Muscle of leg (tissue), 11 donors: ENCODE measurements around the gene CYP2W1. TPM values are rescaled to one million over a fixed set of nuclear protein-coding genes. Genes with fewer than 3 reads are reported as not detected.
"Not testable (repeated sequence)": the region's sequence is repeated elsewhere in the genome, so short reads cannot be mapped to it uniquely, and the experiment has no call there.

Experiments
- DNase-seq: peaks from one replicate; pipeline ENCODE4 v3.0.0; 2013
- H3K27ac ChIP-seq: one replicate; pipeline ENCODE4 v1.5.1; 2013; ENCODE audit warnings: mild to moderate bottlenecking, low read length, control low read depth
- H3K27me3 ChIP-seq: one replicate; pipeline ENCODE4 v1.6.1; 2013; ENCODE audit warnings: low read length; ENCODE audit not compliant: control insufficient read depth, insufficient read depth
- H3K36me3 ChIP-seq: one replicate; pipeline ENCODE4 v1.6.1; 2013; ENCODE audit warnings: low read length; ENCODE audit not compliant: control insufficient read depth, insufficient read depth
- H3K4me1 ChIP-seq: one replicate; pipeline ENCODE4 v1.6.1; 2013; ENCODE audit warnings: low read length; ENCODE audit not compliant: control insufficient read depth, insufficient read depth
- H3K4me3 ChIP-seq: one replicate; pipeline ENCODE4 v1.5.1; 2013; ENCODE audit warnings: low read length, control low read depth
- H3K9me3 ChIP-seq: replicated peaks from 2 replicates; pipeline ENCODE4 v1.6.1; 2013; ENCODE audit warnings: low read depth, low read length; ENCODE audit not compliant: control insufficient read depth
- WGBS: methylation state at CpG from one replicate; pipeline ENCODE4 v1.1.5; 2013; ENCODE audit warnings: missing lambda C conversion rate; ENCODE audit not compliant: insufficient coverage; 5-methylcytosine and 5-hydroxymethylcytosine counted together
- polyA plus RNA-seq, 8 donors: library from polyadenylated mRNA; unstranded; fragments of 120-200 nt; gene quantifications; one replicate each; pipeline versions ENCODE4 v1.2.1 to v1.2.3, GENCODE V29; 2013; ENCODE audit warnings: inconsistent platforms in 1 of 8, low replicate concordance in 1 of 8; ENCODE audit not compliant: insufficient read length in 8 of 8, insufficient read depth in 1 of 8
- total RNA-seq: library from RNA; stranded (reverse); fragments of 120-200 nt; gene quantifications from one replicate; pipeline ENCODE4 v1.2.4, GENCODE V29; 2013

CYP2W1 gene
- total and polyA plus RNA-seq, 9 donors, result 0.62 to 26.3 (median 0.84) TPM

DNA sequence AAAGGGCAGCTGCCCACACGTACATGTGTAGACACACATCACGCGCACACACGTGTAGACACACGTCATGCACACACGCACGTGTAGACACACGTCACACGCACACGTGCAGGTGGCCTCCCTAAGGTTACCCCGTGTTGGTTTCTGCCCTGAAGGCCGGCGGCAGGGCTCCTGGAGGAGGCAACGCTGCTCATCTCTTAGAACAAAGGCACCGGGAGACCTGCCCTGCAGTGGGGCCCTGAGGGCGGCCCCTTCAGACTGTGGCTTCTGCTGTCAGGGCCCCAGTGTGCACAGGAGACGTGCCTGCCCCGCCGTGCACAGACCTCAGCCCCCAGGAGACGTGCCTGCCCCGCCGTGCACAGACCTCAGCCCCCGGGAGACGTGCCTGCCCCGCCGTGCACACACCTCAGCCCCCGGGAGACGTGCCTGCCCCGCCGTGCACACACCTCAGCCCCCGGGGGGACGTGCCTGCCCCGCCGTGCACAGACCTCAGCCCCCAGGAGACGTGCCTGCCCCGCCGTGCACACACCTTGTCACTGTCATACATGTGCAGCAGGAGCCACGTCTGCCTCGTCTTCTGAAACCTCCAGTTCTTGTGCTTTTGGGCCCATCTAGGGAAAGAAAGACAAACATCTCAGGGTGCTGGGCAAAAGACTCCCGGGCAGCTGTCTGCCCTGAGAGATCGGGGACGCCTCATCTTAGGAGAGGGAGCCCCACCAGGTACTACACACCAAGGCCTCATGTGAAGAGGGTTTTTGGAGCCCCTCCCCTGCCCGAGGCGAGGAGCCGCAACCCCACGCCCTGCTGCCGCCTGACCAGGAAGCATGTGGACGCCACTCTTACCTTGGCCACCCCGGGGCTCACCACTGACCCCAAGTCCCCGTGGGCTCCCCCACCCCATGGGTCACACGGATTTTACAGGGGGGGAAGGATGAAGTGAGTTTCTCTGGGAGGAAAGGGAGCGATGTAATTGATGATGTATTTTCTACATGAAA is 17.3 kb downstream of the CYP2W1 start:
- Histone ChIP-seq H3K27me3 (no peaks in the 10 kb centered on the region), H3K36me3 (peaks cover 40% of the 10 kb centered on the region), H3K9me3 (no peaks in the 10 kb centered on the region), H3K4me1 (peaks cover 16% of the 10 kb centered on the region), H3K27ac (no peak overlapping the region), H3K4me3 (no peak overlapping the region)
- WGBS, result 78% methylated on average over 29 of the region's 52 CpGs
- DNase-seq, result no peak

DNA sequence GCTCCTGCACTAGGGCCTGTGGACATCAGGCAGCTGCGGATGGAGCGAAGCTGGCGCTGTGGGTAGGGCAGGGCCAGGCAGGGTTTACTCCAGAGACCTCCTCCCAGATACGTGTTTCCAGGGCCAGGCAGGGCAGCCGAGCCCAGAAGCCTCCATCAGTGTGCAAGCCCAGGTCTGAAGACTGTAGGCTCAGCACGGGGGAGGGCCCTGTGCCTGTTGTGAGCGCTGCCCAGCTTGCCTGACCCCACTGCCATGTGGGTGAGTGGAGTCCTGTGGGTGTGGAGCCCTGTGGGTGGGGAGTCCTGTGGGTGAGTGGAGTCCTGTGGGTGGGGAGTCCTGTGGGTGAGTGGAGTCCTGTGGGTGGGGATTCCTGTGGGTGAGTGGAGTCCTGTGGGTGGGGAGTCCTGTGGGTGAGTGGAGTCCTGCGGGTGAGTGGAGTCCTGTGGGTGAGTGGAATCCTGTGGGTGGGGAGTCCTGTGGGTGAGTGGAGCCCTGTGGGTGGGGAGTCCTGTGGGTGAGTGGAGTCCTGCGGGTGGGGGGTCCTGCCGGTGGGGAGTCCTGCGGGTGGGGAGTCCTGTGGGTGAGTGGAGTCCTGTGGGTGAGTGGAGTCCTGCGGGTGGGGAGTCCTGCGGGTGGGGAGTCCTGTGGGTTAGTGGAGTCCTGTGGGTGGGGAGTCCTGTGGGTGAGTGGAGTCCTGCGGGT is 18.2 kb downstream of the CYP2W1 start:
- H3K9me3 ChIP-seq, DNase-seq, H3K4me3 ChIP-seq, H3K27ac ChIP-seq, H3K27me3 ChIP-seq: not testable (repeated sequence)
- 88% methylated on average over 10 of the region's 14 CpGs for WGBS
- peaks cover 14% of the 10 kb centered on the region for H3K4me1 ChIP-seq
- H3K36me3 ChIP-seq, result peaks cover 31% of the 10 kb centered on the region

DNA sequence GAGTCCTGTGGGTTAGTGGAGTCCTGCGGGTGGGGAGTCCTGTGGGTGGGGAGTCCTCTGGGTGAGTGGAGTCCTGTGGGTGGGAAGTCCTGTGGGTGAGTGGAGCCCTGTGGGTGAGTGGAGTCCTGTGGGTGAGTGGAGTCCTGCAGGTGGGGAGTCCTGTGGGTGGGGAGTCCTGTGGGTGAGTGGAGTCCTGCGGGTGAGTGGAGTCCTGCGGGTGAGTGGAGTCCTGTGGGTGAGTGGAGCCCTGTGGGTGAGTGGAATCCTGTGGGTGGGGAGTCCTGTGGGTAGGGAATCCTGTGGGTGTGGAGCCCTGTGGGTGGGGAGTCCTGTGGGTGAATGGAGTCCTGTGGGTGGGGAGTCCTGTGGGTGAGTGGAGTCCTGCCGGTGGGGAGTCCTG is 19.0 kb downstream of the CYP2W1 start:
- no CpG with 5 or more reads among the region's 4 CpGs for WGBS

DNA sequence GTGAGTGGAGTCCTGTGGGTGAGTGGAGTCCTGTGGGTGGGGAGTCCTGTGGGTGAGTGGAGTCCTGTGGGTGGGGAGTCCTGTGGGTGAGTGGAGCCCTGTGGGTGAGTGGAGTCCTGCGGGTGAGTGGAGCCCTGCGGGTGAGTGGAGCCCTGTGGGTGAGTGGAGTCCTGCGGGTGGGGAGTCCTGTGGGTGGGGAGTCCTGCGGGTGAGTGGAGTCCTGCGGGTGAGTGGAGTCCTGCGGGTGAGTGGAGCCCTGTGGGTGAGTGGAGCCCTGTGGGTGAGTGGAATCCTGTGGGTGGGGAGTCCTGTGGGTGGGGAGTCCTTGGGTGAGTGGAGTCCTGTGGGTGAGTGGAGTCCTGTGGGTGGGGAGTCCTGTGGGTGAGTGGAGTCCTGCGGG is 19.5 kb downstream of the CYP2W1 start:
- H3K27me3 ChIP-seq, DNase-seq, H3K4me3 ChIP-seq, H3K4me1 ChIP-seq, H3K9me3 ChIP-seq, H3K27ac ChIP-seq: not testable (repeated sequence)
- H3K36me3 ChIP-seq, result peaks cover 27% of the 10 kb centered on the region
- WGBS, result 100% methylated on average over 1 of the region's 7 CpGs

More for the DNA sequence above, 19.0 kb downstream of the CYP2W1 start:
- H3K4me1 ChIP-seq, result peaks cover 13% of the 10 kb centered on the region
- H3K4me3 ChIP-seq, H3K27ac ChIP-seq, H3K27me3 ChIP-seq, DNase-seq, H3K9me3 ChIP-seq: not testable (repeated sequence)
- peaks cover 26% of the 10 kb centered on the region for H3K36me3 ChIP-seq

DNA sequence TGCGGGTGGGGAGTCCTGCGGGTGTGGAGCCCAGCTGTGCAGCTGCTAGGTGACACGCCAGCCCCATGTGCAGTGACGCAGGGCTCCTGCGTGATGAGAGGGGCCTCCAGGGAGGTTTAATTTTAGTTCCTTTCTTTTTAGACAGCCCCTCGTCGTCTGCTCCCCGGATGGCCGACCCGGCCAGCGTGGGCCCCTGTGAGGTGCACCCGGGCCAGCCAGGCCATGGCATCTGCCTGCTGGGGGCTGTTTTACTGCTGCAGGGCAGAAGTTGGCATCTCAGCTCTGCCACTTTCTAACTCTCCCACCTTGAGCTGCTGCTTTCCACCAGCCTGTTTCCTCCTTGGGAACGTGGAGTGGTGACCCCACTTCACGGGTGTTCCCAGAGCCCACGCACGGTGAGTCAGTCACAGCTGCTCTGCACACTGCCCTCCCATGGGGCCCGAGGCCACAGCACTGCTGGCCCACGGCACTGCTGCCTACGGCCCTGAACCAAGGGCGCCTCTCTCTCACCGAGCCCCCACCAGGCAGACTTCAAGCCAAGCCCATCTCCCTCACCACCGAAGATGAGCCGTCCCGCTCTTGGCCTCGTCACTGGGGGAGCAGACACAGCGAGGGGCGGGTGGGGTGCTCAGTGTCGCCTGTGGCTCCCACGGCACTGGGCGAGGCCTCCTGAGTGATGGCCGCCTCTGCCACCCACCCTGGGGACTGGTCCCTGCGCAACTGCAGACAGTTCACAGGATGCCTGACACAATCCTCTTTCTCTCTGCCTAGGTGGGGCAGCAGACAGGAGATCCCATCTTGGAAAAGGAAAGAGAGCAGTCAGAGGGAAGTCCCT is 21.3 kb downstream of the CYP2W1 start:
- Histone ChIP-seq H3K36me3 (peaks cover 34% of the 10 kb centered on the region), H3K9me3 (no peaks in the 10 kb centered on the region), H3K4me3 (no peak overlapping the region), H3K27me3 (no peaks in the 10 kb centered on the region), H3K4me1 (peaks cover 9% of the 10 kb centered on the region), H3K27ac (no peak overlapping the region)
- WGBS, result 68% methylated on average over 31 of the region's 32 CpGs
- no peak for DNase-seq

DNA sequence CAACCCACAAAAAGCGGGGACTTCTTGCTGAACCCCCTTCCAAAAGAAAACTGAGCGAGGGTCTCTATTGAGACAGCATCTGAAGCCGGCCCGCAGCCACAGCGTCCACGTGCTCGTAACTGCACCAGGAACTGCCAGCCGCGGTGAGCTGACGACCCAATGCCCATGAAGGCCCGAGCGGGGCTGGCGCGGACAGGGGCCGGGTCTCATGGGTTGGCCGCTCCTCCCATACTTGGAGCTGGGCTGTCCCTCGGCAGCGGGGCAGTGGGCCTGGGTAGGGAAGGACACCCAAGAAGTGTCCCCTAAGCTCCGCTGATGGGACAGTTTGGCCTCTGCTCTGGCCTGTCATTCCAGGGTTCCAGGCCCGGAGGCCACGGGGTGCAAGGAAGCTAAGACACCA is 22.3 kb downstream of the CYP2W1 start:
- Histone ChIP-seq H3K36me3 (peaks cover 37% of the 10 kb centered on the region), H3K27ac (no peak overlapping the region), H3K9me3 (no peaks in the 10 kb centered on the region), H3K4me3 (no peak overlapping the region), H3K4me1 (peaks cover 9% of the 10 kb centered on the region), H3K27me3 (no peaks in the 10 kb centered on the region)
- DNase-seq, result no peak
- WGBS, result 88% methylated on average over 21 of the region's 21 CpGs

DNA sequence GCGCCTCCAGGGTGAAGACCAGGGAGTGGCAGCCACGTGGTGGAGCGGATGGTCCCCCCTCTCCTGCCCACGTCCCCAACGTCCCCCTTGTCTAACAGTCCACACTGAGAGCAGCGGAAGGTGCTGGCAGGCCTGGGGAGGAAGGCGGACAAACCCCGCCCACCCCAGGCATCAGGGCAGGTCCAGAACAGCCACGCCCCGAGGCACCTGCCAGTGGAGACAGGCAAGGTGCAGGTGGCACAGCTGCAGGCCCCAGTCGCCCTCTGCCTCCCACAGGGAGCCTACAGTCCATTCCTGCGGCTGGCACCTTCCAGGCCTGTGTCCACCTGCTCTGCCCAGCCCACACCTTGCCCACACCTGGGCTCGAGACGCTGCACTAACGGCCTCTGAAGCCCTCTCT is 24.9 kb downstream of the CYP2W1 start:
- no peak overlapping the region for H3K27ac ChIP-seq
- H3K27me3 ChIP-seq, result no peaks in the 10 kb centered on the region
- no peak for DNase-seq
- H3K36me3 ChIP-seq, result peaks cover 30% of the 10 kb centered on the region
- no peaks in the 10 kb centered on the region for H3K9me3 ChIP-seq
- no peak overlapping the region for H3K4me3 ChIP-seq
- WGBS, result 84% methylated on average over 7 of the region's 15 CpGs
- peaks cover 16% of the 10 kb centered on the region for H3K4me1 ChIP-seq

DNA sequence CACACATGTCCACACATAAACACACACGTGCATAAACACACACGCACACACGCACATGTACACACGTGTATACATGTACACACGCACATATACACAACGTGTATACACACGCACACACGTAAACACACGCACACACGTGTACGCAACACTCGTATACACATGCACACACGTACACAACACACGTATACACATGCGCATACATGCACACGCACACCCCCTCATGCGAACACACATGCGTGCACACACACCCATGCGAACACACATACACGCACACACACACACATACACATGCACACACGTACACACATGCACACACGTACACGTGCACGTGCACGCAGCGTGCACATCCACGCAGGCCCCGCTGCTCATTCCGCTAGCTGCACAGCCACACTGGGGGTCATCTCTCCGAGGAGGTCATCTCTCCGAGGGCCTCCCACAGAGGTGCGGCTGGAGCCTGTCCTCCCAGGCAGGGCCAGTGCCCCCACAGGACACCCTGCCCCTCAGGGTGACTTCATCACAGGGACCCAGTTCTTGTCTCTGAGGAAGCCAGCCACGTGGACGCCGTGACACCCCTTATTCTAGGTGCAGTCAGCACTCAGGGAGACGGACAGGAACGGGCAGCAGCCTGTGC is 25.9 kb downstream of the CYP2W1 start:
- DNase-seq, result no peak
- Histone ChIP-seq H3K4me1 (peaks cover 16% of the 10 kb centered on the region), H3K36me3 (peaks cover 30% of the 10 kb centered on the region), H3K27ac (no peak overlapping the region), H3K27me3 (no peaks in the 10 kb centered on the region), H3K4me3 (no peak overlapping the region), H3K9me3 (no peaks in the 10 kb centered on the region)
- WGBS, result 93% methylated on average over 37 of the region's 37 CpGs

DNA sequence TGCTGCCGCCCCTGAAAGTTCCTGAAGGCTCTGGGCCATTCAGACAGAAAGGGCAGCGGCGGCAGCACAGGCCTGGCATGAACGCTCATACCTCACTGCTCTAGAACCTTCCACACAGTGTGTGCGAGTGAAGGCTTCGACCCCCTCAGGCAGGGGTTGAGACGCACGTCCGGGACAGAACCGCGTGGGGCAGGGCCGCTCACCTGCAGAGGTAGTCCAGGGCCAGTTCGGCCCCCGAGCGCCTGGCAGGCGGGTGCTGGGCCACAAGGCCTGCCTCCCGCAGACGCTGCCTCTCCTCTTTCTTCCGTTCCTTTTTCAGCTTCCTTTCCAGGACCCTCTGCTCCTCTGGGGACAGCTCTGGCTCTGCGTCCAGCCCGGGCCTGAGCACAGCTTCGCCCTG is 26.8 kb downstream of the CYP2W1 start:
- no peak for DNase-seq
- Histone ChIP-seq H3K4me1 (peaks cover 7% of the 10 kb centered on the region), H3K27ac (no peak overlapping the region), H3K36me3 (peaks cover 30% of the 10 kb centered on the region), H3K4me3 (no peak overlapping the region), H3K9me3 (no peaks in the 10 kb centered on the region), H3K27me3 (no peaks in the 10 kb centered on the region)
- 89% methylated on average over 21 of the region's 22 CpGs for WGBS
